Ishikawa (cell line): Measurements from ENCODE around the gene FEM1C.

Experiments
- CEBPB ChIP-seq: IDR thresholded peaks from 2 replicates; pipeline ENCODE4 v1.6.1; 2012
- CREB1 ChIP-seq: IDR thresholded peaks from 2 replicates; pipeline ENCODE4 v1.6.1; 2012; ENCODE audit warnings: low read depth
- EGR1 ChIP-seq: IDR thresholded peaks from 2 replicates; pipeline ENCODE4 v1.6.1; 2012
- EP300 ChIP-seq: IDR thresholded peaks from 2 replicates; pipeline ENCODE4 v1.6.1; 2012; ENCODE audit warnings: borderline replicate concordance
- FOXM1 ChIP-seq: IDR thresholded peaks from 2 replicates; pipeline ENCODE4 v1.6.1; 2012; ENCODE audit warnings: low read depth, borderline replicate concordance
- NFIC ChIP-seq: IDR thresholded peaks from 2 replicates; pipeline ENCODE4 v1.6.1; 2012
- RAD21 ChIP-seq: IDR thresholded peaks from 2 replicates; pipeline ENCODE4 v1.6.1; 2012; ENCODE audit warnings: low read depth
- TAF1 ChIP-seq: IDR thresholded peaks from 2 replicates; pipeline ENCODE4 v1.6.1; 2012; ENCODE audit warnings: low read depth, mild to moderate bottlenecking
- TCF12 ChIP-seq: IDR thresholded peaks from 2 replicates; pipeline ENCODE4 v1.6.1; 2012; ENCODE audit warnings: low read depth
- TEAD4 ChIP-seq: IDR thresholded peaks from 2 replicates; pipeline ENCODE4 v1.6.1; 2012
- YY1 ChIP-seq: IDR thresholded peaks from 2 replicates; pipeline ENCODE4 v1.6.1; 2012; ENCODE audit warnings: low read depth
- ZBTB7A ChIP-seq: IDR thresholded peaks from 2 replicates; pipeline ENCODE4 v1.6.1; 2012; ENCODE audit warnings: low read depth
- TF ChIP-seq, protein P1 (sequence below): IDR thresholded peaks from 2 replicates; pipeline ENCODE4 v1.6.1; 2012
- TF ChIP-seq, protein P2 (sequence below): IDR thresholded peaks from 2 replicates; pipeline ENCODE4 v1.6.1; 2012
- TF ChIP-seq, protein P3 (sequence below): IDR thresholded peaks from 2 replicates; pipeline ENCODE4 v1.6.1; 2012; ENCODE audit warnings: low read depth, mild to moderate bottlenecking

FEM1C gene

DNA sequence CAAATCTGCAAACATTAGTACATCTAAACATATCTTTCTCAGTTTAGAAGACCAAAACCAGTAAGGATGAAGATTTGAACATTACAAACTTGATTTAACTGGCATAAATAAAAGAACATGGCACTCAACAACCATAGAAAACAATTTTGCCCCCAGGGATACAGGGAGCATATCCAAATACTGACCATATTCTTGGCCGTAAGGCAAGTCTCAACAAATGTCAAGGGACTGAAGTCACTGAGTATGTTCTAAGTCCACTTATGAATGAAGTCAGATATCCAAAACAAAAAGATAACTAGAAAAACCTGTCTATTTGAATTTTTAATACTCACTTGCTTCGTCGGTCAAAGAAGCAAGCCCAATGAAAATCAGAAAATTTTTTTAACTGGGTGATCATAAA lies 14.1 kb downstream of the FEM1C start:
- TF ChIP-seq TCF12, result no peak
- TF ChIP-seq TAF1, result no peak
- TF ChIP-seq NFIC, result no peak
- TF ChIP-seq CREB1, result no peak
- TF ChIP-seq FOXM1, result no peak
- TF ChIP-seq EGR1, result no peak
- TF ChIP-seq, protein P1, sequence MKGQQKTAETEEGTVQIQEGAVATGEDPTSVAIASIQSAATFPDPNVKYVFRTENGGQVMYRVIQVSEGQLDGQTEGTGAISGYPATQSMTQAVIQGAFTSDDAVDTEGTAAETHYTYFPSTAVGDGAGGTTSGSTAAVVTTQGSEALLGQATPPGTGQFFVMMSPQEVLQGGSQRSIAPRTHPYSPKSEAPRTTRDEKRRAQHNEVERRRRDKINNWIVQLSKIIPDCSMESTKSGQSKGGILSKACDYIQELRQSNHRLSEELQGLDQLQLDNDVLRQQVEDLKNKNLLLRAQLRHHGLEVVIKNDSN, result no peak
- TF ChIP-seq, protein P2, sequence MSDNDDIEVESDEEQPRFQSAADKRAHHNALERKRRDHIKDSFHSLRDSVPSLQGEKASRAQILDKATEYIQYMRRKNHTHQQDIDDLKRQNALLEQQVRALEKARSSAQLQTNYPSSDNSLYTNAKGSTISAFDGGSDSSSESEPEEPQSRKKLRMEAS, result no peak
- TF ChIP-seq, protein P3, sequence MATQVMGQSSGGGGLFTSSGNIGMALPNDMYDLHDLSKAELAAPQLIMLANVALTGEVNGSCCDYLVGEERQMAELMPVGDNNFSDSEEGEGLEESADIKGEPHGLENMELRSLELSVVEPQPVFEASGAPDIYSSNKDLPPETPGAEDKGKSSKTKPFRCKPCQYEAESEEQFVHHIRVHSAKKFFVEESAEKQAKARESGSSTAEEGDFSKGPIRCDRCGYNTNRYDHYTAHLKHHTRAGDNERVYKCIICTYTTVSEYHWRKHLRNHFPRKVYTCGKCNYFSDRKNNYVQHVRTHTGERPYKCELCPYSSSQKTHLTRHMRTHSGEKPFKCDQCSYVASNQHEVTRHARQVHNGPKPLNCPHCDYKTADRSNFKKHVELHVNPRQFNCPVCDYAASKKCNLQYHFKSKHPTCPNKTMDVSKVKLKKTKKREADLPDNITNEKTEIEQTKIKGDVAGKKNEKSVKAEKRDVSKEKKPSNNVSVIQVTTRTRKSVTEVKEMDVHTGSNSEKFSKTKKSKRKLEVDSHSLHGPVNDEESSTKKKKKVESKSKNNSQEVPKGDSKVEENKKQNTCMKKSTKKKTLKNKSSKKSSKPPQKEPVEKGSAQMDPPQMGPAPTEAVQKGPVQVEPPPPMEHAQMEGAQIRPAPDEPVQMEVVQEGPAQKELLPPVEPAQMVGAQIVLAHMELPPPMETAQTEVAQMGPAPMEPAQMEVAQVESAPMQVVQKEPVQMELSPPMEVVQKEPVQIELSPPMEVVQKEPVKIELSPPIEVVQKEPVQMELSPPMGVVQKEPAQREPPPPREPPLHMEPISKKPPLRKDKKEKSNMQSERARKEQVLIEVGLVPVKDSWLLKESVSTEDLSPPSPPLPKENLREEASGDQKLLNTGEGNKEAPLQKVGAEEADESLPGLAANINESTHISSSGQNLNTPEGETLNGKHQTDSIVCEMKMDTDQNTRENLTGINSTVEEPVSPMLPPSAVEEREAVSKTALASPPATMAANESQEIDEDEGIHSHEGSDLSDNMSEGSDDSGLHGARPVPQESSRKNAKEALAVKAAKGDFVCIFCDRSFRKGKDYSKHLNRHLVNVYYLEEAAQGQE, result no peak
- no peak for TF ChIP-seq CEBPB
- TF ChIP-seq YY1, result no peak
- no peak for TF ChIP-seq EP300
- no peak for TF ChIP-seq ZBTB7A
- no peak for TF ChIP-seq RAD21
- TF ChIP-seq TEAD4, result no peak

DNA sequence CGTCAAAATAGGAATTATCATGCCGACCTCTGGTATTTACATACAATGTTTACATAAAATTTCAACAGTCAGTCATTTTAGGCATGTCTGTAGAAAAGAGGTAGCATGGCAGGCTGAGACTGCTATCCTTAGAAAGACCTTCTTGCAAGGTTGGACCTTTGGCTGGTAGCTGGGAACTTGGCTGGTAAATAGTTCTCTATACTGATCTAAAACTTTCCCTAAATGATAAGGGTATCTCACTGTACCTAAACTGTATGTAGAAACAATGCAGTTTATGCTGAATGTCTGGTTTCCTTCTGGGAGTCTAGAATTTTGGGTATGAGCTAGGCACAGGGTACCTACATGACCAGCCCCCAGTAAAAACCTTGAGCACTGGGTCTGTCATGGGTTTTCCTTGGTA lies 18.0 kb downstream of the FEM1C start:
- TF ChIP-seq EP300 (no peak), TEAD4 (no peak), TAF1 (no peak), NFIC (no peak), CEBPB (no peak), CREB1 (no peak), EGR1 (no peak), RAD21 (no peak), YY1 (no peak), TCF12 (no peak), ZBTB7A (no peak), FOXM1 (no peak)
- TF ChIP-seq, protein P1, result no peak
- TF ChIP-seq, protein P2, result no peak
- TF ChIP-seq, protein P3, result no peak

DNA sequence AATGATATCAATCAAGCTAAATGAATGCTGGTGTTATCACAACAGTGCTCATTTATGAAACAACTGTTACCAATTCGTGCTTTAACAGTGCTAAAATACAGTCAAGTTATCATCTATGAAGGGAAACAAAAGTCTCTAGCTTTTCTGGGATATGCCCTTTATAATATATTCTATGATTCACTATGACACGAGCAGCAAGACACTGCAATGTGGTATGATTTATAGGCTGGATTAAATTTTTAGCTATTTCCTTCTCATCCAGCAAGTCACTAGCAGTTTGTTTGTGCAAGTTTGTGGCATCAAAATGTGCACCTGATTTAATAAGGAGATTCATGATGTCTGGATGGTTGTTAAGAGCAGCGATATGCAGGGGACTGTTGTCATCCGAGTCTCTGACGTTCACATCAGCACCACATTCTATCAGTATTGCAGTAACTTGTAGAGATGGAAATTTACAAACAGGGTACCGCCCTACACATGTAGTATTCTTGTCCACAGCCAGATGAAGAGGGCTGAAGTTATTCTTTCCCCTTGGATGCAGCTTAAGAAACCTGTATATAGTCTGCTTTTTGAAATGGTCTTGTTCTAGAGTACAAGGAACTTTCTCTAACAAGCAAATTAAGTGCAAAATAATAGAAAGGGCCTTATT lies 20.3 kb downstream of the FEM1C start:
- TF ChIP-seq EGR1 (no peak), TAF1 (no peak), ZBTB7A (no peak), EP300 (no peak), RAD21 (no peak), CREB1 (no peak), TEAD4 (no peak), YY1 (no peak), NFIC (no peak), TCF12 (no peak), FOXM1 (no peak), CEBPB (no peak)
- TF ChIP-seq, protein P2, result no peak
- TF ChIP-seq, protein P1, result no peak

DNA sequence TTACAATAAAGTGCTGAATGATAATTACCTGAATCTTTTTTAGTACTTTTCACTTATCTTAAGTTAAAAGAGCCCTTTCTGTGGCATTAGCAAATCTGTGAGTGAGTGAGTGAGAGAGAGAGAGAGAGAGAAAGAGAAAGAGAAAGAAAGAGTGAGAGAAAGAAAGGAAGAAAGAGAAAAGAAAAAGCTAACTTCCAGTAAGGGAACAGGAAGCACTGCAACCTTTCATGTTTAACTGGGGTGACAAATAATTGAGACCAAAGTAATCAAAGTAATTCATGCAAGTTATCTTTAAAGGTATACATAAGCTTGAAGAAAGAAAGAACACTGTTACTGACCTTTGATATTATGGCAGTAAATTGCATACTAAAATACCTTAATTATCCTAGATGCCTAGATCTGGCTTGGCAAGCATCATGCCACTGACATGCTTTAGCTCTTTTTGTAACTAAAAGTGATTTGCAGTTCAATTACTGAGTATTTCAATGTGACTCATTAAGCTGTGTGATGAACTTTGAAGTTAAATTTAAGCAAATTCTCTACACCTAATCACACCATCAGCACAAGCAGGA lies 21.7 kb downstream of the FEM1C start:
- TF ChIP-seq YY1 (no peak), TAF1 (no peak), CEBPB (no peak), EGR1 (no peak), TCF12 (no peak), RAD21 (no peak), CREB1 (no peak), FOXM1 (no peak), TEAD4 (no peak), ZBTB7A (no peak), NFIC (no peak)
- TF ChIP-seq, protein P3, result no peak
- TF ChIP-seq, protein P2, result no peak
- TF ChIP-seq, protein P1, result no peak
